Lower lobe of right lung (tissue), 2 donors: Measurements from ENCODE around the gene CALD1. TPM values are rescaled to one million over a fixed set of nuclear protein-coding genes. Genes with fewer than 3 reads are reported as not detected.
A peak's percentile ranks its signal among the peaks of the same experiment; 100 is the strongest.

Source experiments
- ATAC-seq, 2 donors: fragments of 200-7000 bp; cut with Tn5 transposase; one replicate each; pipeline ENCODE4 v1.9.1; 2020 to 2022; ENCODE audit warnings: mild to moderate bottlenecking in 2 of 2, moderate library complexity in 2 of 2
- DNase-seq: peaks from one replicate; pipeline ENCODE4 v3.0.0-alpha.2; 2020
- H3K27ac ChIP-seq: fragments of 200-600 bp; one replicate; pipeline ENCODE4 v1.8.0; 2022
- H3K27me3 ChIP-seq: fragments of 200-600 bp; one replicate; pipeline ENCODE4 v1.8.0; 2022; ENCODE audit warnings: low read depth
- H3K36me3 ChIP-seq: fragments of 200-600 bp; one replicate; pipeline ENCODE4 v1.8.0; 2022; ENCODE audit warnings: mild to moderate bottlenecking
- H3K4me1 ChIP-seq: fragments of 200-600 bp; one replicate; pipeline ENCODE4 v1.8.0; 2022
- H3K4me3 ChIP-seq: fragments of 200-600 bp; one replicate; pipeline ENCODE4 v1.8.0; 2022; ENCODE audit warnings: mild to moderate bottlenecking
- H3K9me3 ChIP-seq: fragments of 200-600 bp; one replicate; pipeline ENCODE4 v1.8.0; 2022
- CTCF ChIP-seq: fragments of 200-600 bp; IDR thresholded peaks from one replicate; pipeline ENCODE4 v1.8.0; 2022; ENCODE audit warnings: antibody characterized with exemption, mild to moderate bottlenecking
- intact Hi-C: fragments of 100-400 bp; cut with DNase I; formaldehyde crosslinking; loops from one replicate; pipeline ENCODE4 v1.11.0; 2022
- total RNA-seq: library from RNA; stranded (reverse); fragmentation: NEBNext Ultra II Directional; extraction: Animal tissue kit (Norgen Biotek cat#: 25700); gene quantifications from one replicate; pipeline ENCODE4 v1.2.1, GENCODE V29; 2021
- donor health status: DM: no; HTN: yes; CAD: no; lungs with severe emphysema.

CALD1 gene
- total RNA-seq, 1 donor from 2014 or later = 140 TPM

- intact Hi-C loops = no loop called here
- Histone ChIP-seq H3K9me3 (no peaks in the 10 kb centered on the region), H3K36me3 (peaks cover 10% of the 10 kb centered on the region), H3K4me3 (peak overlapping the region; percentile 77), H3K4me1 (peaks cover 27% of the 10 kb centered on the region), H3K27me3 (no peaks in the 10 kb centered on the region), H3K27ac (peak overlapping the region; percentile 87)
- TF ChIP-seq CTCF = no peak
- DNase-seq = no peak
- no peak for ATAC-seq
These were observed 206.5 kb downstream of the CALD1 start for GRCh38 chr7:134985894-134986362.

DNA sequence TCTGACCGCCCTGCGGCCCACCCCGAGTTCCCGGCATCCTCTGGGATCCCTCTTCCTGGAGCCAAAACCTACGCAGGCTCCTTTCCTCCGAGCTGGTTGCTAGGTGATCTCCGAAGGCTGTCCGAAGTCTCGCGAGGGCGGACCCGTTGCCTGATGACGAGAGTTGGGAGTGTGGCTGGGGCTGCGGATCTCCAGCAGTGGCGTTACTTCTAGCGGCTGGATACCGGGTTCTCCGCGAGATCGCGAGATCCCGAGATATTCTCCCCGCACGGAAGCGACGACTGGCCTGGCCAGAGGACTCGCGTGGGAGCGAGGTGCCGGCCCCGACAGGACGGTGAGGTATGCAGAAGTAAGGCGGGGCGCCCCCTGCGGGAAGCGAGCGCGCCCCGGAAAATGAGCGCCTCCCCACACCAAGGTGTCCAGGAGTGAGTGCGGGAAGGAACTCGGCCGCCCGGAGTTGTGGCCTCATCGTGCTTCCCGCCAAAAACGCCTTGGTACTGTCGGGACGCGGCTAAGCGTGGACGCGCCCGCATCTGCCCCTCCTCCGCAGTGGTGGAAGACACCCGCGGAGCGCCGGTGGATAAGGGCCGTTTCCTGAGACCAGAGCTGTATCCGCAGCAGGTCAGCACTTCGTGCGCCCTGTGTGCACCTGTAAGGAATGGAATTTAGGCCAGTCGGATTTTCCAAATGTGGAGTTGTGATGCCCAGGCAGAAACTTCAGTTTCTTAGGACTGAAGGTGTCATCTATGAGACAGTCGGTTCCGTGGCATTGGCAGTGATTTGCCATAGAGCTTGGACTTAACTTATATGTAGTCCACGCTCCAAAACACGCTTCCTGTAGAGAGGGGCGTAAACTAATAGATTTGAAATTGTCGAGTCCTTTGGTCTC lies 207.2 kb downstream of the CALD1 start, which contains the start of gene AGBL3:
TSS of gene AGBL3 (plus strand) at position 146 of the 889 bp plus-strand sequence. CDS start 1,426 bp downstream, outside the sequence.
- H3K9me3 ChIP-seq = no peaks in the 10 kb centered on the region
- peak within 1 kb of the TSS; percentile 87 for H3K27ac ChIP-seq
- peaks cover 31% of the 10 kb centered on the region for H3K4me1 ChIP-seq
- H3K4me3 ChIP-seq = peak within 1 kb of the TSS; percentile 77
- intact Hi-C loops = no loop called here
- H3K36me3 ChIP-seq = peaks cover 10% of the 10 kb centered on the region
- DNase-seq = peak; percentile 98
- peak; percentile 60 for TF ChIP-seq CTCF
- peak; percentile 98 to 100 for ATAC-seq
- no peaks in the 10 kb centered on the region for H3K27me3 ChIP-seq

DNA sequence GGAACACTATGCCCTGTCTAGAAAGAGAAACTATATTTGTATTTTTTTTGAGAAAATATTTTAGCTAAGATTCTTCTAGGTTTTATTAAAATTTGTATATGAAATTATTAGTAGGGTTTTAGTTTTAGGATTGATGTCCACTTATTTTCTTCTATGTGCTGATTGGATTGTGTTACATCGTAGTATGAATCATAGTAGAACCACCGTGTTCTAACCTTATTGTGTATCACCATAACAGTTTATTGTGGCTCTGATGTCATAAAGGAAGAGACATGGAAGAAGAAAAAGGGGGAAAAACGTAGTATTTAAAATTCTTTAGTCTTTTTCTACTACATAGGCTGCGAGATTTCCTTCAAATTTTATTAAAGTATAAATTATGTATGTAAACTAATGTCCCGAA lies 208.7 kb downstream of the CALD1 start:
- Histone ChIP-seq H3K36me3 (peaks cover 10% of the 10 kb centered on the region), H3K9me3 (no peaks in the 10 kb centered on the region), H3K4me3 (peak overlapping the region; percentile 77), H3K27me3 (no peaks in the 10 kb centered on the region), H3K4me1 (peaks cover 43% of the 10 kb centered on the region), H3K27ac (no peak overlapping the region)
- no peak for TF ChIP-seq CTCF
- intact Hi-C loops = no loop called here
- DNase-seq (no peak), ATAC-seq (no peak)

- DNase-seq = no peak
- intact Hi-C loops = no loop called here
- Histone ChIP-seq H3K27ac (peak overlapping the region; percentile 25), H3K9me3 (no peaks in the 10 kb centered on the region), H3K4me1 (peaks cover 47% of the 10 kb centered on the region), H3K4me3 (no peak overlapping the region), H3K27me3 (no peaks in the 10 kb centered on the region), H3K36me3 (peaks cover 31% of the 10 kb centered on the region)
- no peak for TF ChIP-seq CTCF
- ATAC-seq = no peak
These were observed 212.3 kb downstream of the CALD1 start for GRCh38 chr7:134991469-134992339.

DNA sequence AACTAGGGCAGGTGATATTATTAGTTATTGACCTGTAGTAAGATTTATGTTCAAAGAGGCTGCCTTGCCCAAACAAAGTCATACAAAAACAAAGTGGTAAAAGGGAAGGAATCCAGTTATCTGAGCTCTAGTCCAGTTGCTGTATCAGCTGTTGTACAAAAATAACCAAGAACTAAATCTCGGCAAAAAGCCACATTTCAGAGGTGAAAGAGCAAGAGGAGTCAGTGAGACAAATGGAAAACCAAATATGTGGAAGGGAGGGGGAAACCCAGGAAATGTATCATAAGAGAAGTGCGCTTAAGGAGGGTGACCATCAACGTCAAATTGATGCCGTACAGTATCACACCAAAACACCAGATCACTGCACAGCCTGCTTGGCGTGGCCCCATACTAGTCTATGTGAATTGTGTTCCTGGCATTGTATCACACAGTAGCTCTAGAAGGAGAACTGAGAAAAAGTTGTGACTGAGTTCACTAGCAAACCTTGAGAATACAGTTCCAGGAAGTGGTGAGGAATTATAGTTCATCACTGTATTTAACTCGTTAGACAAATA lies 213.3 kb downstream of the CALD1 start:
- H3K4me3 ChIP-seq = no peak overlapping the region
- peak; percentile 36 to 49 for ATAC-seq
- no peak for TF ChIP-seq CTCF

More for the DNA sequence above, 213.3 kb downstream of the CALD1 start:
- H3K36me3 ChIP-seq = peaks cover 31% of the 10 kb centered on the region
- H3K27ac ChIP-seq = peak overlapping the region; percentile 25
- peaks cover 42% of the 10 kb centered on the region for H3K4me1 ChIP-seq
- intact Hi-C loops = no loop called here
- DNase-seq = no peak
- H3K9me3 ChIP-seq = no peaks in the 10 kb centered on the region
- no peaks in the 10 kb centered on the region for H3K27me3 ChIP-seq
